ENCODE results near the gene ZBTB16.

ZBTB16 gene

DNA sequence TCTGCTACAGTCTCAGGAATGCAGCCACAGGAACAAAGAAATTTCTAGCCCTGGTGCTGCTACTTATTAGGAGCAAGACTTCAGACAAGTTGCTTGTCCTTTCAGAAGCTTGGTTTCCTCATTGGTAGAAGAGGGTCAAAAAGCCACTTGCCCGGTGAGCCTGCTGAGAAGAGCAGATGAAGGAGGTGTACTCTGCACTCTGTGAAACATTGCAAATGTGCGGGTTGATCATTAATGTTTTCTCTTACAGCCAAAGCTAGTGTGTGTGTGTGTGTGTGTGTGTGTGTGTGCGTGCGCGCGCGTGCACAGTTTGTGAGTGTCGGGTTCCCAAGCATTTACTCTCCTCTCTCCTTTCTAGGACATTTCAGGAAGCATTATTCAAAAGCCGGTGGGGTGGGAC is 150.4 kb downstream of the ZBTB16 start:
- DNase-seq (ENCODE audit: low spot score), result no peak

GRCh38 chr11:114211444-114212121 is 152.1 kb downstream of the ZBTB16 start:
- no peak for DNase-seq (ENCODE audit: low spot score)

DNA sequence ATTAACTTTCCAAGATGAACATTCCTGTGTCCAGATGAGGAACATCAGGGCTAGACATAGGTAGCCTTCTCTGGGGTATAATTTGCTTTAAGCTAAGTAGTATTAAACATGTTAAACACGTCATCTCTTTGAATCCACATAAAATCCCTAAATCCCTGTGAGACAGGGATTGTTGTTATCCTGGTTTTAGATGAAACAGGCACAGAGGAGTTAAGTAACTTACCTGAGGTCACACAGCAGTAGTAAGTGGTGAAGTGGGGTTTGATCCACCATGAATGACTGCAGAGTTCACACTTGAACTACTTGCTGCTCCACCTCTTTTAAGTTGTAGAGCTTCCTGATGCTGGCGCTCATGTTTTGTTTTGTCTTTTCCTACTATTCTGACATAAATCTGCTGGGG is 154.1 kb downstream of the ZBTB16 start:
- no peak for DNase-seq (ENCODE audit: low spot score)

- no peak for DNase-seq (ENCODE audit: low spot score)
These were observed 155.9 kb downstream of the ZBTB16 start for GRCh38 chr11:114215428-114215827.

DNA sequence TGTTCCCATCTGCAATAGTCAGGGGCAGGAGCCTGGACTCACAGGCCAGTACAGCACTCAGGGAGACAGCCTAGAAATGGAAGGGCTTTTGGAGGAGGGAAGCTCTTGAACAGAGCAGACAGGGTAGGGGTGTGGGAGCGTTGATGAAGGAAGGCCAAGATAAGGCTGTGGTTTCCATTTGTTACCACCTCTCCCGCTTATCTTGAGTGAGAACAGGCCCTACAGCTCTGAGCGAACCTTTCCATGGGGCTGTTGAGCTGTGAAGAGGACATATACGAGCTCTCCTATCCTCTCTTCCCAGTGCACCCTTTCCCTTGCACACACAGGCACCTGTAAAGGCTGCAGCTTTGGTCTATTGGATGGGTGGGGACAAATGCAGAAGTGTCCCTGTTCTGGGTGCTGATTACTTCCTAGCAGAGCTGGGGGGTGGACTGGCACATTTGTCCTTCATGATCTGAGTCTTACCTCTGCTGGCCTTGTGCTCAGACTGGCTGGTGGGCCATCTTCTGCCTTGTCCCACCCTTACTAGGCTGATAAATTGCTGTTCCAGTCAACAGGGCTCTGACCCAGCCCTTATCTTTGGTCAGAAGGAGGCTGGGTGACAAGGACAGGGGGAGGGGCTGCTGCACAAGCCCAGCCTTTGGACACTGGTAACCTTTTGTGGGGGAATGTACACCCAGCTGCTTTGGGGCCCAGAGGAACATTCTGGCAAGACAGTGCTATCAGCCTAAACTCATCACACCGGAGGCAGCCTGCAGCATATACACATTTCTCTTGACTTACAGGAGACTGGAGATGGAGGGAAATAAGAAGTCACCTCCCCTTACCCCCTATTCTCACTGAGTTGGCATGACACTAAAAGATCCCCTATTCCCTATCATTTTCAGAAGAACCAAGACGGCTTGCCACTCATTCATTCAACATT is 156.6 kb downstream of the ZBTB16 start:
- DNase-seq (ENCODE audit: low spot score), result no peak

DNA sequence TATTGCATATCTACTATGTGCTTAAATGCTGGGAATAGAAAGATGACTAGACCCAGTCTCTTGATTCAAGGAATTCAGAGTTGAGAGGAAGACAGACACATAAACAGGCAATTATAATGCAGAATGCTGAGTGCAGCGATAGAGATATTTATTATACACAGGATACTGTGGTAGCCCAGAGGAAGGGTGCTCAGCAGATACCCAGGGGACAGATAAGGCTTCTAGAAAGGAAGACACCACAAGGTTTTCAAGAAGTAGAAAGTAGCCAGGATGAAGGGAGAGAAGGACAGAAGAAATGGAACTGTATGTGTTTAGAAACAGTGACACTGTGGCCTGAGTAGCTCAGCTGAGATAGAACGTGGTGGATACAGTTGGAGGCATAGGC is 157.3 kb downstream of the ZBTB16 start:
- DNase-seq (ENCODE audit: low spot score), result no peak

DNA sequence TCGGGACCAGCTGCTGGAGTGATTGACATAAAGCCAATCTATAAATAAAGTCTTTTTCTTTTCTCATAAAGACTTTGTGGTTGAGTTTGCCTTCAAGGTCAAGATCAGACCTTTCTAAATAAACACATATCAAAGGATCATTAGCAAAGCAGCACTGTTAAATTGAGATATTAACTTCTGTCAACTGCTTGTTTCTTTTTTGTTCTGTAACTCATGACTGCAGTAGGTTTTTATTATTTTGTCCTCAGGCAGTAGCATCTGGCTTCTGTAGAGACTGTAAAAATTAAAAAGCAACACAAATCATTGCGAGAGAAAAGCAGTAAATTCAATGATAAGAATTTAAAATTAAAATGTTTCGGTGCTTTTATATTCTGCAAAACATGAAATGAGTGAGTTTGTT is 159.0 kb downstream of the ZBTB16 start:
- DNase-seq (ENCODE audit: low spot score), result no peak

DNA sequence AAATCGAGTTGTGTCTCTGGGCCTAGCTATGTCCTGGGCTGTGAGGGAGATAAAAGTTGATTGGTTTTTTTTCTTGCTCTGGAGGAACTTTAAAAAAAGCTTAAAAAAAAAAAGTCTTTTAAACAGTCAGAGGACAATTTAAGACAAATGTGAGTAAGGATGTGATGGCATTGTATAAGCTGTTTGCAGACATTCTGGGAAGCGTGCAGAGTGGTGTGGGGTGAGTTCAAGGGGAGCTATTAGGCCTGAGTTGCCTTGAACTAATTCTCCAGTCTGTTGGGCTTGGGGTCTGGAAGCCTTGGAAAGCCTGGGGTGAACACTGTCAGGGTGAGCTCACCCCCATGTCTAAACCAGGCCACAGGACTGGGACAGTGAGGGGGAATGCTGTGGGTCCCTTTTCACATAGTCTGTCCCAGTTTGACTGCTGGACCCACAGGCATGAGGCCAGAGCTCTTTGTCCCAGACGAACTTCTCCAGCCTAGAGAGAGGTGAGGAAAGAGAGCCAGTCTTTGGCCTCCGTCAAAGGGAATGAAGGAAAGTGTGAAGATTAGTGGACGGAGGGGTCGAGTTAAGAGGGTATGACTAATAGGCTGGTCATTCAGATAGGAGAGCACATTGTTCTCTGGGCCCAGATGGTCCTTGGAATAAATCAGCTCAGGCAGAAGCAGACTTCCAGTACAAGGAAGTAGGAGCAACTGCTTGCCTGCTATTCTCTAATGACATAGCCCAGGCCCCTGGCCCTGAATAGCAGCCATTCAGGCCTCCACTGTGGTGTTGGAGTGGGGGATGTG is 160.2 kb downstream of the ZBTB16 start:
- DNase-seq (ENCODE audit: low spot score), result no peak

DNA sequence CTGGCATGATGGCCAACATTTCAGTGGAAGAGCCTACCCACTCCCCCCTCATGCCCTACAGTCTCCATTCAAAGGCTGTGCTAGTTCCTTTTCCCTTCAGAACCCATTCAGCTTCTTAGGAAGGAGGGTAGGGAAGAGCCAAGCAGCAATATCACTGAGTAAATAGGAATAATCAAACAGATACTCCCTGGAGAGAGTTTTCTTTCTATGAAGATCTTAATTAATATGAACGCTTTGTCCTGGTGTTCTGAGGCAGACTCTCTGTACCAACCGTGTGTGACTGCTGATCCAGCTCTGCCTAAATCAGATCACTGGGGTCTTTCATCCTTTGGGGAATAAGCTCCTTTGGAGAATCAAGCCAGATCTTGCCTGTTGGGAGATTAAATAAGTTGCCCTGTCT is 161.5 kb downstream of the ZBTB16 start:
- no peak for DNase-seq (ENCODE audit: low spot score)

DNA sequence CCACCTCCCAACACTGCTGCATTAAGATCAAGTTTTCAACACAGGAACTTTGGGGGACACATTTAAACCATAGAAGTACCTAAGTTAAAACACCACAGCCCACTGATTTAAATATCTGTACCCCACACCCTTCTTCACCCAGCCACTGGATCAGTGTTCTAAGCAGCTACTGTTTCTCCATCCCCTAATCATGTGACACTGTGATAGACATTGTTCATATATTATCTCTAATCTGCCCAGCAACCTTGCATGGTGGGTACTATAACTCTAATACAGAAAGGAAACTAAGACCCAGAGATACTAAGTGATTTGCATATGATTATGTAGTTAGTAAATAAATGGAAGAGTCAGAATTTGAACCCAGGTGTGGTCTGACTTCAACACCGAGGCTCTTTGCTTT is 166.2 kb downstream of the ZBTB16 start:
- DNase-seq (ENCODE audit: low spot score), result no peak

DNA sequence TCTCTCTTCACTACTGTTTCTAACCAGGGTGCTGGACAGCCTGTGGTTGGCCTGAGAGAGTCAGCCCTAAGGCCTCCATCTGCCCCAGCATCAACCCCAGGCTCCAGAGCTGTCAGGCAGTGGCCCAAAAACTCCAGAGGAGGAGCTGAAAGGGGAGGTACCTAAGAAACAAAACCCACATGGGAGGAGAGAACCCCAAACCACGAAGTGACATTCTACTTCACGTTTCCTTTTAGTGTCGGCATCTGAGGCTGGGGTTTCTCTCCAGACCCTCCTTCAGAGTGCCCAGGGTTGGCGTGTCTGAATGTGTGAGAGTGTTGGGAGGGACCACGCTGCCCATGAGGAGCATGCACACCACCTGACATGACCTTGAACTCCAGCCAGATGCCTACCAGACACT is 166.8 kb downstream of the ZBTB16 start:
- DNase-seq (ENCODE audit: low spot score), result no peak

DNA sequence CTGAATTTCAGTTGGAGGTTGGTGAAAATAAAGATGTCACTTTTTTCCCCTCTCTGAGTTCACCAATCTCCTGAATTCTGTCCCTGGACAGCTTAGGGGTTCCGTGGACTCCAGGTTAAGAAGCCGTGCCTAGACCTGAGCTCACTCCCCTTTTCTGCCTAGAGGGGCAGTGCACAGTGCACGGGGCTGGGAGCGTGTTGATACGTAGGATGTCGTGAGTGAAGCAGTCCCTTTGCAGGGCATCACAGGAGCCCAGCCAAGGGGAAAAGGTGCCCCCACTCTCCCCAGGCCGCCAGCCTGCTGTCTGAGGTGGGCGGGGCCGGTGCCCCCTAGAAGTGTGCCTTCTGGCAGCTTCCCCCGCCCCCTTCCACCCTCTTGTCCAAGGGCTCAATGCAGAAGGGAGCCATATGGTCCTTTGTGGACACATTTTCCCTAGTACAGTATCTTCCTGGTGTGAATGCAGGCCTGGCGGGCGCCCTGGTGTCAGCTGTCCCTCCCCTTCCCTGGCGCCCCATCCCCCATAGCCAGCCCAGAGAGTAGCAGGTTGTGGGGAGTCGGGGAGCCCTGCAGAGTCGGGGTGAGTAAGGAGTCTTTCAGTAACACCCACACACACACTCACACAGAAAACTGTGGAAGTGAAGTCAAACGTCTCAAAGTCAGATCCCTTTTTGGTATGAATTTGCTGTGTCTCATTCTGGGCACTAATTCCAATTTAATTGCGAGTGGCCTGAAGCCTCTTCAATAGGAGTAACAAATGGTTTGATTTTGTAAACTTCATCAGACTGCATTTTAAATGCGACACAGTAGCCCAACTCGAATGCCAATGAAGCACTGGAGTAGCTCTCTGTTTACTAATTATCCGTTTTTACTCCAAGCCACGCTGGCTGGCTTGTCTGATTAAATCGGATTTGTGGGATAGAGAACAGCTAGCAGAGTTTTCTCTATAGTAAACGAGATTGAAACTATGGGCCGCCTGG is 169.2 kb downstream of the ZBTB16 start:
- DNase-seq (ENCODE audit: low spot score), result no peak

GRCh38 chr11:114230031-114230704 is 170.7 kb downstream of the ZBTB16 start:
- no peak for DNase-seq (ENCODE audit: low spot score)

DNA sequence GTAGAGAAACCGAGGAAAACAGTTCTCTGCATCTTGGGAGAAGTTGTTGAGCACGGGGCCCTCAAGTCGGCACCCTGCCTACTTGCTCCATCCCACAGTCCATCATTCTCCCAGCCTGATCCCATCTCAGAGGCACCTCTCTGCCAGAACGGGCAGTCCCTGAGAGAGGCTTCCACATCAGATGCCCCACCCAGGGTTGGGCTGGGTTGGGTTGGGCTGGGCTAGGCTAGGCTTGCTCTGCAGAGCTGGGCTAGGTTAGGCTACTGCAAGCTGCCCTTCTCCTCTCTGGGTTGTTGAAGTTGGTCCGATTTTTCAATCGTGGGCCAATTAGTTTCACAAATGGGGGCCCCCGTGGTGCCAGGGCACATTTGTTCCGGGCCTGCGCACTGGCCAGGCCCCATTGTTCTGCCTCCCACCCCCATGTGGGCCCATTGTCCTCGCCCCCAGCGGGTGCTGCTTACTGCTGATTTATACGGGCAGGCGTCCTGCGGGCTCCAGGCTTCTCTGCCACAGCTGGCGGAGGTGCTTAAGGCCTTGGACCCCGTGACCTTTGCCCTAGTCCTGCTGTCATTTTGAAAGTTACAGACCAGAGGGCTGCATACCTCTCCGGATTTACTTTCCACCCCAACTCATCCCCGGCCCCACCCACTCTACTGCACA is 173.0 kb downstream of the ZBTB16 start:
- DNase-seq (ENCODE audit: low spot score), result no peak

GRCh38 chr11:114233755-114234154 is 174.2 kb downstream of the ZBTB16 start:
- no peak for DNase-seq (ENCODE audit: low spot score)

GRCh38 chr11:114236829-114237228 is 177.3 kb downstream of the ZBTB16 start:
- DNase-seq (ENCODE audit: low spot score), result no peak

DNA sequence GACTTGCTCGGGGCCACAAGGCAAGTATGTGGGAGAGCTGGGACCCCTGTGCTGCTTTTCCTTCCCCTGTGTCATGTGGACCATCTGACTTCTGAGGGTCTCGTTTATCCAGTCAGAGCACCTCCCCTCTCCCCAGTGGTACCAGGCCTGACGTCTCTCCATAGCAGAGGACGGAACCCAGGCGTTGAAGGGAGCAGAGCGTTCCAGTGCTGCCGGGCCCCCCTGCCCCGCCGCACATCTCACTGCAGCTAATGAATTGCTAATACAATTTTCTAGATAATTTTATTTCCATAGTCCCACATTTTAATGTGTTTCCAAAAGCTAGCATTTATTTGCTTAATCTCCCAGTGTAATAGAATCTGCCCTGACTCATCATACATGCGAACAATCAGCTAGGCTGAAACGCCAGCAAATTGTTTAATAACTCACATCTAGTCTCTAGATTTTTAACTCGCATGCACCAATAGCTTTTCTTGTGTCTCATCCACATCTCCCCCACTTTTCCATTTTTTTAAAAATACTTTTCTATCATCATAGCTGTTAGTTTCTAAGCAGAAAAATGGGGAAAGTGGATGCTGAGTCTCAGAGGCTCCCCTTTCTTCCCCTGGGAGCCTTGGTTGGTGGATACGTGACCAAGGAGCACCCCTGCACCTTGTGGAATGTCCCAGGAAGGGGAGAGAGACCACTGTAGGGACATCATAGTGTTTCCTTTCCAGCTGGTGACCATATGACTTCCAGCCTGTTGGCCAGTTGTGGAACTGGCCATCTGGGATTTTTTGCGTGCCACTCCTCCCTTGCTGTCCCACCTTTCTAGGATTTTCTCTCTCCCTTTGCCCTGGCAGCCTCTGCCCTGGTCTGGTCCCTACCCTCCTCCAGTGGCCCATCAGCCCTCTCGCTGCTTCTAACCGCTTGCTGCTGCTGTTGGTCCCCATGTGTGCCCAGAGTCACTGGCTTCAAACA is 178.1 kb downstream of the ZBTB16 start:
- DNase-seq (ENCODE audit: low spot score), result no peak

DNA sequence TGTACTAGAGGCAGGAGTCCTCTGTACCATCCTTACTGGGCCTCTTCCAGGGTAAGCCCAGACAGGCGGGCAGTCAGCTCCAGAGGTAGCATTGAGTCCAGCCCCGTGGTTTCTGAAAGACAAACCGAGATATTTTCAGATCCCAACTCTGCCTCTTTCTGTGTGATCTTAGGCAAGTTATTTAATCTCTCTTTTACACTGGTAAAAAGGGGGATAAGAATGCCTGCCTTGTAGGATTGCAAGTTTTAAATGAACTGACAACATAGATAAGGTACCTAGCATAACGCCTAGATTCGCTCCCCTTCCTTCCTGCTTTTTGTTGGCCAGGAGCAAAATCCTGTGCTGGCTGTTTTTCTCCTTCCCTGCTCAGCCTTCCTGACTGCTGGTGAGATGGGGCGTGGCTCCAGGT is 180.2 kb downstream of the ZBTB16 start:
- DNase-seq (ENCODE audit: low spot score), result no peak

DNA sequence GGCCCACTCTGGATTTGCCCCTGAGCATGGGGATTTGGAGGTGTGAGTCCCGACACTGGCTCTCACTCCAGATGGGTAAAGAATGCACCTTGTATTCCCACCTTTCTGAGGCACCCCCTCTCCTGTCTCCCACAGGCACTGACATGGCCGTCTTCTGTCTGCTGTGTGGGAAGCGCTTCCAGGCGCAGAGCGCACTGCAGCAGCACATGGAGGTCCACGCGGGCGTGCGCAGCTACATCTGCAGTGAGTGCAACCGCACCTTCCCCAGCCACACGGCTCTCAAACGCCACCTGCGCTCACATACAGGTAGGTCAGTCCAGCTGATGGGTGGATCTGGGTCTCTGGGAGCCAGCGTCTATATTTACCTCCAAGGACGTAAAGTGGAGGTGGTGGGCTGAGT is 182.5 kb downstream of the ZBTB16 start:
- no peak for DNase-seq (ENCODE audit: low spot score)
